ENCODE data around the gene TBC1D22A.

DNA sequence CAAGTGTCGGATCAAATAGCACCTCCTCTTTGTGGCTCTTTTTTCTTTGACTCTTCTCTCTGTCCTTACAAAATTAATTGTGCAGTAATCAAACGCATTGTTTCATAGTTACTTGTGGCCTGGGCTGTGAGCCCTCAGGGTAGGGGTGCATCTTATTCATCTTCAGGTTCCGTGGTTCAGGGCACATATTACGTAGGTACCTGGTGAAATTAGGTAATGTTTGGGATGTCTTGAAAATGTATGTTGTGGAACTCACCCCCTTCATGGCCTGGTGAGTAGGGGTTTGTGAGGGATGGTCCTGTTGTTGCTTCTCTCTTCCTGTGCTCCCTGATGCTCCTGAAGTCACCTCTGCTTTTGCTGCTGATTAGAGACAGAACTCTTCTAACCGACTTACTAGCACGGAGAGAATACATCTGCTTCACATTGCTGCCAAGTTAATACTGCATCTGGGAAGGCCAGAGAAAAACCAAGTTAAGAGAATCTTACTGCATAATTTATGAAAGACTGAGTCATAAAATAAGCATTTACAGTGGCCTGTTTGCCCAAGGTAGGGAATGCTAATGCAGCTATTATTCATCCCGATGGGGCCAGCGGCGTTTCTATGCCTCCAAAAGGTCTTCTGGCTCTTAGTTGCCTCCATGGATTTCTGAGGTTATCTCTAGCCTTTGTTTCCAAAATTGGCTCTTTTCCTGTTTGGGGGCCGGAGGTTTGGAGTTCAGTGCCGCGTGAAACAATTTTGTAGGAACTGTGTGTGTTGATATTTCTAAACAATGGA, 66.9 kb downstream of the TBC1D22A start:
- no peak for TF ChIP-seq EZH2 (IDR thresholded peaks at IDR 0.05; ENCODE audit: low read length)
- TF ChIP-seq, protein P1, sequence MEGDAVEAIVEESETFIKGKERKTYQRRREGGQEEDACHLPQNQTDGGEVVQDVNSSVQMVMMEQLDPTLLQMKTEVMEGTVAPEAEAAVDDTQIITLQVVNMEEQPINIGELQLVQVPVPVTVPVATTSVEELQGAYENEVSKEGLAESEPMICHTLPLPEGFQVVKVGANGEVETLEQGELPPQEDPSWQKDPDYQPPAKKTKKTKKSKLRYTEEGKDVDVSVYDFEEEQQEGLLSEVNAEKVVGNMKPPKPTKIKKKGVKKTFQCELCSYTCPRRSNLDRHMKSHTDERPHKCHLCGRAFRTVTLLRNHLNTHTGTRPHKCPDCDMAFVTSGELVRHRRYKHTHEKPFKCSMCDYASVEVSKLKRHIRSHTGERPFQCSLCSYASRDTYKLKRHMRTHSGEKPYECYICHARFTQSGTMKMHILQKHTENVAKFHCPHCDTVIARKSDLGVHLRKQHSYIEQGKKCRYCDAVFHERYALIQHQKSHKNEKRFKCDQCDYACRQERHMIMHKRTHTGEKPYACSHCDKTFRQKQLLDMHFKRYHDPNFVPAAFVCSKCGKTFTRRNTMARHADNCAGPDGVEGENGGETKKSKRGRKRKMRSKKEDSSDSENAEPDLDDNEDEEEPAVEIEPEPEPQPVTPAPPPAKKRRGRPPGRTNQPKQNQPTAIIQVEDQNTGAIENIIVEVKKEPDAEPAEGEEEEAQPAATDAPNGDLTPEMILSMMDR (optimal IDR thresholded peaks at IDR 0.05 in 1 of 3, IDR thresholded peaks at IDR 0.05 in 1 of 3, conservative IDR thresholded peaks at IDR 0.05 in 1 of 3; ENCODE audit: extremely low read depth in 1 of 3, insufficient read depth in 2 of 3, low read length in 3 of 3), result no peak

Measured in keratinocyte (primary cell).